ENCODE data around the gene CDK5RAP1. TPM values are rescaled to one million over a fixed set of nuclear protein-coding genes. Genes with fewer than 3 reads are reported as not detected.
"Not testable (repeated sequence)": the region's sequence is repeated elsewhere in the genome, so short reads cannot be mapped to it uniquely, and the experiment has no call there.

Gene CDK5RAP1
- total RNA-seq, 4 donors from 2014 or later: 11.3 to 19.5 (median 16.9) TPM

GRCh38 chr20:33393609-33394008 is 7.7 kb downstream of the CDK5RAP1 start:
- TF ChIP-seq CTCF (IDR thresholded peaks at IDR 0.05) (no peak), EP300 (IDR thresholded peaks at IDR 0.05) (no peak), POLR2A (IDR thresholded peaks at IDR 0.05; ENCODE audit: low read depth) (no peak), POLR2AphosphoS5 (IDR thresholded peaks at IDR 0.05) (no peak)
- Histone ChIP-seq H3K27ac (replicated peaks in 1 of 4) (no peak overlapping the region), H3K9me3 (no peaks in the 10 kb centered on the region), H3K4me1 (peaks cover 0 to 20% (median 9%) of the 10 kb centered on the region in 4 donors), H3K4me3 (no peak overlapping the region), H3K36me3 (peaks cover 23 to 88% (median 66%) of the 10 kb centered on the region in 4 donors), H3K27me3 (no peaks in the 10 kb centered on the region)
- 79% methylated on average over 4 of the region's 4 CpGs for WGBS
- intact Hi-C loops (cut with DNase I): no loop called here
- no peak for DNase-seq (ENCODE audit: extremely low spot score)

- Histone ChIP-seq H3K36me3 (peaks cover 26 to 95% (median 75%) of the 10 kb centered on the region in 4 donors), H3K4me3 (no peak overlapping the region), H3K27ac (replicated peaks in 1 of 4) (no peak overlapping the region), H3K9me3 (no peaks in the 10 kb centered on the region), H3K27me3 (no peaks in the 10 kb centered on the region), H3K4me1 (peaks cover 0 to 3% (median under 1%) of the 10 kb centered on the region in 4 donors)
- 55% methylated on average over 9 of the region's 9 CpGs for WGBS
- TF ChIP-seq EP300 (IDR thresholded peaks at IDR 0.05): no peak
- TF ChIP-seq CTCF (IDR thresholded peaks at IDR 0.05): no peak
- no peak for TF ChIP-seq POLR2A (IDR thresholded peaks at IDR 0.05; ENCODE audit: low read depth)
- no peak for TF ChIP-seq POLR2AphosphoS5 (IDR thresholded peaks at IDR 0.05)
- intact Hi-C loops (cut with DNase I): no loop called here
- DNase-seq (ENCODE audit: extremely low spot score): no peak
Observed at GRCh38 chr20:33391722-33392415, 9.4 kb downstream of the CDK5RAP1 start.

- intact Hi-C loops (cut with DNase I); H3K4me1 ChIP-seq; H3K27ac ChIP-seq (replicated peaks in 1 of 4); DNase-seq (ENCODE audit: extremely low spot score); H3K9me3 ChIP-seq; H3K27me3 ChIP-seq; H3K4me3 ChIP-seq: not testable (repeated sequence)
- 97% methylated on average over 16 of the region's 36 CpGs for WGBS
- peaks cover 38 to 96% (median 80%) of the 10 kb centered on the region in 4 donors for H3K36me3 ChIP-seq
Observed at GRCh38 chr20:33389326-33389725, 12.0 kb downstream of the CDK5RAP1 start.

GRCh38 chr20:33388268-33388667 is 13.1 kb downstream of the CDK5RAP1 start:
- Histone ChIP-seq H3K36me3 (peaks cover 41 to 92% (median 77%) of the 10 kb centered on the region in 4 donors), H3K4me1 (no peaks in the 10 kb centered on the region), H3K9me3 (no peaks in the 10 kb centered on the region), H3K4me3 (no peak overlapping the region), H3K27me3 (no peaks in the 10 kb centered on the region), H3K27ac (replicated peaks in 1 of 4) (no peak overlapping the region)
- DNase-seq (ENCODE audit: extremely low spot score): no peak
- no peak for TF ChIP-seq POLR2AphosphoS5 (IDR thresholded peaks at IDR 0.05)
- TF ChIP-seq CTCF (IDR thresholded peaks at IDR 0.05): no peak
- no peak for TF ChIP-seq POLR2A (IDR thresholded peaks at IDR 0.05; ENCODE audit: low read depth)
- no peak for TF ChIP-seq EP300 (IDR thresholded peaks at IDR 0.05)
- intact Hi-C loops (cut with DNase I): no loop called here
- WGBS: 95% methylated on average over 3 of the region's 3 CpGs

- Histone ChIP-seq H3K4me1 (no peaks in the 10 kb centered on the region), H3K36me3 (peaks cover 52 to 93% (median 79%) of the 10 kb centered on the region in 4 donors), H3K27me3 (no peaks in the 10 kb centered on the region), H3K9me3 (no peaks in the 10 kb centered on the region), H3K27ac (replicated peaks in 1 of 4) (no peak overlapping the region), H3K4me3 (no peak overlapping the region)
- TF ChIP-seq POLR2AphosphoS5 (IDR thresholded peaks at IDR 0.05) (no peak), CTCF (IDR thresholded peaks at IDR 0.05) (no peak), EP300 (IDR thresholded peaks at IDR 0.05) (no peak), POLR2A (IDR thresholded peaks at IDR 0.05; ENCODE audit: low read depth) (no peak)
- intact Hi-C loops (cut with DNase I): no loop called here
- no peak for DNase-seq (ENCODE audit: extremely low spot score)
- 72% methylated on average over 7 of the region's 7 CpGs for WGBS
Observed at GRCh38 chr20:33387177-33387576, 14.1 kb downstream of the CDK5RAP1 start.

Data from esophagus muscularis mucosa (tissue), 4 donors.